HCT116 (cell line): ENCODE results near the gene TRIM4.

Experiments used
- CTCF ChIP-seq, 3 experiments: fragments of 200-600 bp in 1 of 3; sonication (generic) in 1 of 3; IDR thresholded peaks in 2 of 3; conservative IDR thresholded peaks in 1 of 3; 2 replicates each; pipeline ENCODE4 v1.5.1; 2012 to 2017; ENCODE audit warnings: low read depth in 2 of 3, low read length in 2 of 3, antibody characterized with exemption in 1 of 3, borderline replicate concordance in 1 of 3, control low read depth in 1 of 3, mild to moderate bottlenecking in 1 of 3, mixed read lengths in 1 of 3, mixed run types in 1 of 3, moderate library complexity in 1 of 3; ENCODE audit not compliant: insufficient read depth in 1 of 3
- ELF1 ChIP-seq: IDR thresholded peaks from 2 replicates; pipeline ENCODE4 v1.6.1; 2012; ENCODE audit warnings: low read depth, borderline replicate concordance
- EZH2 ChIP-seq: fragments of 200-600 bp; sonication (generic); IDR thresholded peaks from 2 replicates; pipeline ENCODE4 v1.6.1; 2017; ENCODE audit warnings: antibody characterized with exemption, mixed run types
- EZH2phosphoT487 ChIP-seq: fragments of 200-600 bp; IDR thresholded peaks from 2 replicates; pipeline ENCODE4 v1.6.1; 2018; ENCODE audit warnings: antibody characterized with exemption, borderline replicate concordance
- FOSL1 ChIP-seq: IDR thresholded peaks from 2 replicates; pipeline ENCODE4 v1.6.1; 2012; ENCODE audit warnings: low read depth
- MAX ChIP-seq: IDR thresholded peaks from 2 replicates; pipeline ENCODE4 v1.6.1; 2012
- POLR2A ChIP-seq: IDR thresholded peaks from 2 replicates; pipeline ENCODE4 v1.7.0; 2011; ENCODE audit warnings: borderline replicate concordance; ENCODE audit not compliant: insufficient read depth, insufficient read length; ENCODE audit errors: extremely low read depth
- POLR2AphosphoS5 ChIP-seq: IDR thresholded peaks from 2 replicates; pipeline ENCODE4 v1.6.1; 2011; ENCODE audit warnings: mild to moderate bottlenecking, low read depth, low read length, moderate library complexity
- RAD21 ChIP-seq: IDR thresholded peaks from 2 replicates; pipeline ENCODE4 v1.6.1; 2012; ENCODE audit warnings: low read depth, mild to moderate bottlenecking
- REST ChIP-seq: IDR thresholded peaks from 2 replicates; pipeline ENCODE4 v1.6.1; 2012; ENCODE audit warnings: low read depth
- SIN3A ChIP-seq: IDR thresholded peaks from 2 replicates; pipeline ENCODE4 v1.6.1; 2012; ENCODE audit warnings: low read depth
- TCF7L2 ChIP-seq: IDR thresholded peaks from 2 replicates; pipeline ENCODE4 v1.7.0; 2011; ENCODE audit warnings: borderline replicate concordance, inconsistent platforms; ENCODE audit not compliant: insufficient read depth, insufficient read length; ENCODE audit errors: extremely low read depth
- ZNF274 ChIP-seq: fragments of 200-500 bp; sonication (Bioruptor generic); IDR thresholded peaks from 2 replicates; pipeline ENCODE4 v1.6.1; 2014; ENCODE audit warnings: mild to moderate bottlenecking, low read depth, low read length, inconsistent platforms

GRCh38 chr7:99855236-99855635, 64.1 kb downstream of the TRIM4 start:
- TF ChIP-seq CTCF (IDR thresholded peaks at IDR 0.05 in 2 of 3, conservative IDR thresholded peaks at IDR 0.05 in 1 of 3; ENCODE audit: borderline replicate concordance in 1 of 3, insufficient read depth in 1 of 3, low read depth in 2 of 3, low read length in 2 of 3) (no peak), RAD21 (no peak), ELF1 (no peak), POLR2AphosphoS5 (no peak), REST (no peak), POLR2A (no peak), EZH2phosphoT487 (no peak), EZH2 (no peak), ZNF274 (no peak), TCF7L2 (no peak), MAX (no peak), FOSL1 (no peak), SIN3A (no peak)
